ENCODE results near the gene MRAS. TPM values are rescaled to one million over a fixed set of nuclear protein-coding genes. Genes with fewer than 3 reads are reported as not detected.
"Not testable (repeated sequence)": the region's sequence is repeated elsewhere in the genome, so short reads cannot be mapped to it uniquely, and the experiment has no call there.

Gene MRAS
- total RNA-seq, 1 donor from 2014 or later, result 2.9 TPM

- FAIRE-seq, result no peak
Observed at GRCh38 chr3:138418601-138419206, 70.3 kb downstream of the MRAS start.

GRCh38 chr3:138423316-138423715, 74.9 kb downstream of the MRAS start:
- TF ChIP-seq CTCF (IDR thresholded peaks at IDR 0.05; ENCODE audit: insufficient read depth, low read length, severe bottlenecking), result no peak
- Histone ChIP-seq H3K4me3 (ENCODE audit: low read depth, low read length) (no peak overlapping the region), H3K36me3 (ENCODE audit: control insufficient read depth, insufficient read depth, low read length) (no peaks in the 10 kb centered on the region), H3K27me3 (ENCODE audit: control insufficient read depth, insufficient read depth, low read length) (no peaks in the 10 kb centered on the region)
- no peak for DNase-seq (ENCODE audit: low read depth)
- FAIRE-seq, result no peak

More at GRCh38 chr3:138418601-138419206, 70.3 kb downstream of the MRAS start:
- no peak for TF ChIP-seq CTCF (IDR thresholded peaks at IDR 0.05; ENCODE audit: insufficient read depth, low read length, severe bottlenecking)
- Histone ChIP-seq H3K4me3 (ENCODE audit: low read depth, low read length) (no peak overlapping the region), H3K27me3 (ENCODE audit: control insufficient read depth, insufficient read depth, low read length) (no peaks in the 10 kb centered on the region), H3K36me3 (ENCODE audit: control insufficient read depth, insufficient read depth, low read length) (no peaks in the 10 kb centered on the region)
- DNase-seq (ENCODE audit: low read depth), result no peak

- Histone ChIP-seq H3K27me3 (ENCODE audit: control insufficient read depth, insufficient read depth, low read length) (no peaks in the 10 kb centered on the region), H3K36me3 (ENCODE audit: control insufficient read depth, insufficient read depth, low read length) (no peaks in the 10 kb centered on the region), H3K4me3 (ENCODE audit: low read depth, low read length) (no peak overlapping the region)
- no peak for DNase-seq (ENCODE audit: low read depth)
- FAIRE-seq, result no peak
- TF ChIP-seq CTCF (IDR thresholded peaks at IDR 0.05; ENCODE audit: insufficient read depth, low read length, severe bottlenecking), result no peak
Observed at GRCh38 chr3:138424323-138424722, 75.9 kb downstream of the MRAS start.

- no peak for TF ChIP-seq CTCF (IDR thresholded peaks at IDR 0.05; ENCODE audit: insufficient read depth, low read length, severe bottlenecking)
- Histone ChIP-seq H3K27me3 (ENCODE audit: control insufficient read depth, insufficient read depth, low read length) (no peaks in the 10 kb centered on the region), H3K36me3 (ENCODE audit: control insufficient read depth, insufficient read depth, low read length) (no peaks in the 10 kb centered on the region), H3K4me3 (ENCODE audit: low read depth, low read length) (no peak overlapping the region)
- FAIRE-seq, result no peak
- no peak for DNase-seq (ENCODE audit: low read depth)
Observed at GRCh38 chr3:138426211-138426610, 77.8 kb downstream of the MRAS start.

- not testable (repeated sequence) for FAIRE-seq; H3K27me3 ChIP-seq (ENCODE audit: control insufficient read depth, insufficient read depth, low read length); DNase-seq (ENCODE audit: low read depth); H3K36me3 ChIP-seq (ENCODE audit: control insufficient read depth, insufficient read depth, low read length); H3K4me3 ChIP-seq (ENCODE audit: low read depth, low read length)
Observed at GRCh38 chr3:138426754-138427153, 78.4 kb downstream of the MRAS start.

GRCh38 chr3:138429665-138430064, 81.3 kb downstream of the MRAS start:
- no peak overlapping the region for H3K4me3 ChIP-seq (ENCODE audit: low read depth, low read length)
- DNase-seq (ENCODE audit: low read depth) (no peak), FAIRE-seq (no peak)
- no peak for TF ChIP-seq CTCF (IDR thresholded peaks at IDR 0.05; ENCODE audit: insufficient read depth, low read length, severe bottlenecking)
- H3K36me3 ChIP-seq (ENCODE audit: control insufficient read depth, insufficient read depth, low read length), result no peaks in the 10 kb centered on the region
- peaks cover 7% of the 10 kb centered on the region for H3K27me3 ChIP-seq (ENCODE audit: control insufficient read depth, insufficient read depth, low read length)
